ENCODE data around the gene F13A1. TPM values are rescaled to one million over a fixed set of nuclear protein-coding genes. Genes with fewer than 3 reads are reported as not detected.
A peak's percentile ranks its signal among the peaks of the same experiment; 100 is the strongest.

F13A1 gene
- total RNA-seq, 4 donors from 2014 or later = 28.8 to 303 (median 117) TPM

DNA sequence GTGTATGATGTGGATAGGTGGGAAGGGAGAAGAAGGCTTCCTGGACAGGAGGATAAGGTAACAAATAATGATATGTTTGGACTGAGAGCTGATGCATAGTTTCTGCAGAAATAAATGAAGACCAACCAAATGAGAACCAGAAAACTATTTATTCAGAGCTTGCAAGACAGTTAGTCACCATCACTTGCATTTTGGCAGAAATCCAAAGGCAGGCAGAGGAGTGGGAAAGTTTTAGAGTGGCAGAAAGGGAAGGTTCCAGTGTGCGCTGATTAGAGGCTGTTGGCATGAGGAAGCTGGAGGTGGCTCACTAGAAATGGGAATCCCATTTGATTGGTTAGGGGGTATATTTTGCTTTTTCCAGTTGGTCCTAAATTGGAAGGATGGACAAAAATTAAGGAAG, 13.0 kb upstream of the F13A1 start:
- H3K9me3 ChIP-seq = peaks cover 0 to 4% (median 0%) of the 10 kb centered on the region in 3 donors
- no peak for ATAC-seq
- TF ChIP-seq EP300 (IDR thresholded peaks at IDR 0.05) = no peak
- TF ChIP-seq POLR2A (IDR thresholded peaks at IDR 0.05) = no peak
- no peak overlapping the region for H3K4me3 ChIP-seq
- no peaks in the 10 kb centered on the region for H3K27me3 ChIP-seq
- no peaks in the 10 kb centered on the region for H3K4me1 ChIP-seq
- no peaks in the 10 kb centered on the region for H3K36me3 ChIP-seq
- no peak overlapping the region for H3K27ac ChIP-seq
- 73 to 88% methylated on average over 1 of the region's 1 CpG for WGBS, 2 donors (ENCODE audit: low coverage in 1 of 2)

GRCh38 chr6:6332811-6333244, 12.4 kb upstream of the F13A1 start:
- no peak for ATAC-seq
- WGBS, 2 donors (ENCODE audit: low coverage in 1 of 2) = 59 to 64% methylated on average over 3 of the region's 3 CpGs
- Histone ChIP-seq H3K27ac (no peak overlapping the region), H3K9me3 (peaks cover 0 to 4% (median 0%) of the 10 kb centered on the region in 3 donors), H3K27me3 (no peaks in the 10 kb centered on the region), H3K36me3 (no peaks in the 10 kb centered on the region), H3K4me1 (no peaks in the 10 kb centered on the region), H3K4me3 (no peak overlapping the region)
- TF ChIP-seq CTCF (IDR thresholded peaks at IDR 0.05) = no peak
- TF ChIP-seq EP300 (IDR thresholded peaks at IDR 0.05) = no peak
- no peak for TF ChIP-seq POLR2AphosphoS5 (IDR thresholded peaks at IDR 0.05)
- TF ChIP-seq POLR2A (IDR thresholded peaks at IDR 0.05) = no peak

GRCh38 chr6:6331946-6332601, 11.6 kb upstream of the F13A1 start:
- H3K4me3 ChIP-seq = no peak overlapping the region
- peaks cover 0 to 4% (median 0%) of the 10 kb centered on the region in 3 donors for H3K9me3 ChIP-seq
- ATAC-seq = no peak
- no peaks in the 10 kb centered on the region for H3K4me1 ChIP-seq
- no peak for TF ChIP-seq CTCF (IDR thresholded peaks at IDR 0.05)
- TF ChIP-seq POLR2A (IDR thresholded peaks at IDR 0.05) = no peak
- no peak for TF ChIP-seq EP300 (IDR thresholded peaks at IDR 0.05)
- TF ChIP-seq POLR2AphosphoS5 (IDR thresholded peaks at IDR 0.05) = no peak
- 33 to 36% methylated on average over 4 to 6 of the region's 6 CpGs for WGBS, 2 donors (ENCODE audit: low coverage in 1 of 2)
- H3K27me3 ChIP-seq = no peaks in the 10 kb centered on the region
- no peaks in the 10 kb centered on the region for H3K36me3 ChIP-seq
- H3K27ac ChIP-seq = peak overlapping the region in 1 of 4 donors; percentile 6

DNA sequence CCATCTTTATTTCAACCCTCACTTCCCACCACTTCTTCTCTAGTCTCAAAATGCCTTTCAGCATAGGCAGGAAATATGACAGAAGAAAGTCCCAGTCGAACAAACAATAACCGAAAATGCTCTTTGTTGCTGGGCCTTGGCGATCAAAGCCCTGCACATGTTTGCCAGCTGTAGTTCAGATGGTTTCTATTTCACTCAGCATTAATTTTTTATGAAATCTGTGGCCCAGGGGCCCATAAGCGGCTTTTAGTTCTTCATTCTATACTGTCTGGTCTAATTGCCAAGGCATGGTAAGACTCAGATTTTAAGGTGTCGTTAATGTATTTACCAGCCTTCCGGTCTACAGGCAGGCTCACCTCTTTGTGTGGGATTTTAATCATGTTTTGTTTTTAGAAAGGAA, 10.9 kb upstream of the F13A1 start:
- peak overlapping the region in 2 of 4 donors; percentile 6 to 10 for H3K27ac ChIP-seq
- TF ChIP-seq POLR2AphosphoS5 (IDR thresholded peaks at IDR 0.05) = no peak
- no peak for TF ChIP-seq EP300 (IDR thresholded peaks at IDR 0.05)
- TF ChIP-seq POLR2A (IDR thresholded peaks at IDR 0.05) = no peak
- no peak for TF ChIP-seq CTCF (IDR thresholded peaks at IDR 0.05)
- no peaks in the 10 kb centered on the region for H3K36me3 ChIP-seq
- 59 to 63% methylated on average over 6 of the region's 6 CpGs for WGBS, 2 donors (ENCODE audit: low coverage in 1 of 2)
- no peak overlapping the region for H3K4me3 ChIP-seq
- H3K4me1 ChIP-seq = no peaks in the 10 kb centered on the region
- no peaks in the 10 kb centered on the region for H3K27me3 ChIP-seq
- no peak for ATAC-seq
- peaks cover 0 to 4% (median 0%) of the 10 kb centered on the region in 3 donors for H3K9me3 ChIP-seq

- Histone ChIP-seq H3K4me1 (no peaks in the 10 kb centered on the region), H3K4me3 (no peak overlapping the region), H3K9me3 (peaks cover 0 to under 1% (median 0%) of the 10 kb centered on the region in 3 donors), H3K27me3 (peaks cover 5% of the 10 kb centered on the region), H3K27ac (peak overlapping the region in 1 of 4 donors; percentile 10), H3K36me3 (no peaks in the 10 kb centered on the region)
- TF ChIP-seq POLR2A (IDR thresholded peaks at IDR 0.05) = no peak
- 46 to 75% methylated on average over 1 of the region's 1 CpG for WGBS, 2 donors (ENCODE audit: low coverage in 1 of 2)
- no peak for ATAC-seq
These were observed 9.9 kb upstream of the F13A1 start for GRCh38 chr6:6330407-6330806.

DNA sequence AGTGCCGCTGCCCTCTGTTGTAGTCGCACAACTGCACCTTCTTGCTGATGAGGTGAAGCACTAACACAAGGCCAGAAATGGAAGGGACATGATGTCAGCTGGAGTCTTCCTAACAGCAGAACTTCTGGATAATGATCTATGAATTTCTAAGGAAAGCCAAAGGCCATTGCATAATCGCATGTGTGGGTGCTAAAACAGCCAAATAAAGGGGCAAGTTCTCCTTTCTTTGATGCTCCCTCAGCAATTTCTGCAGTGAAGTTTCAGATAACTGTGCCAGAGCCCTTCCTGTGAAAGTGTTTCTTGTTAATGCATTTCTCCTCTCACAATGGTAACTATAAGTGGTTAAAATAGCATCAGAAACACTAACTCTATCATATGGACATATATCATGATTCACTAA, 8.0 kb upstream of the F13A1 start:
- no peak for ATAC-seq
- TF ChIP-seq POLR2AphosphoS5 (IDR thresholded peaks at IDR 0.05) (no peak), CTCF (IDR thresholded peaks at IDR 0.05) (no peak), POLR2A (IDR thresholded peaks at IDR 0.05) (no peak), EP300 (IDR thresholded peaks at IDR 0.05) (no peak)
- peaks cover 17% of the 10 kb centered on the region for H3K27me3 ChIP-seq
- 45 to 79% methylated on average over 1 to 3 of the region's 3 CpGs for WGBS, 2 donors (ENCODE audit: low coverage in 1 of 2)
- no peaks in the 10 kb centered on the region for H3K9me3 ChIP-seq
- no peak overlapping the region for H3K27ac ChIP-seq
- no peaks in the 10 kb centered on the region for H3K4me1 ChIP-seq
- no peaks in the 10 kb centered on the region for H3K36me3 ChIP-seq
- no peak overlapping the region for H3K4me3 ChIP-seq

Data from gastroesophageal sphincter (tissue), 4 donors.